Colon (tissue), 2 donors: Measurements from ENCODE around the gene LHPP.

Experiments
- FAIRE-seq: peaks from 2 replicates; lab custom pipeline; 2012; peaks lifted over from hg19 to GRCh38; lab: Jason Lieb, UNC
- donor health status: control.
- donor health status: control.

LHPP gene

DNA sequence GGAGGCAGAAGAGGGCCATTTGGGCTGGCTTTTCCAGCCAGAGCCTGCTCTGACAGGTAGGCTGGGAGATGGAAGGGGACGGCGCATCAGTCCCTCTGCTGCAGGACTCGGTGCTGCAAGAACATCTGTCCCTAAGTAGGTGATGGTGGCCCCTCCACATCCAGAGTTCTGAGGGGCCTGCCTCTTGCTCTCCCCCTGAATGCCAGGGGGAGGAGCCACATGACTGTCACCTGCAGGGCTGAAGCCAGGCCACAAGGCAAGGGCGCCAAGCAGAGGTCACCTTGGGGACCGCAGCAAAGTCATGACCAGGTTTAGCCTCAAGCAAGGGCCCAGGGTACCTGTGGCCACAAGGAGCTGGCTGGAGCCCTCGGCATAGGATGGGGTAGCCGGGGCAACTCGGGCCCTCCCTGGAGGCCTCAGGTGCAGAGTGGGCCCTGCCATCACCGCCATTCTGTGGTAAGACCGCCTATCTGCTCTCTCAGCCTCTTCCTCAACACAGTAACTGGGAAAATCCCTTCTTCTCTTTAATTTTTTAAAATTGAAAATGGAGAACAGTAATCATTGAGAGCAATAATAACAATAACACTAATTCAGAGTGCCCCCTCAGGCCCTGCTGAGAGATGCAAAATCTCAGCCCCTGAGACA, 183.3 kb downstream of the LHPP start:
- FAIRE-seq, result no peak

DNA sequence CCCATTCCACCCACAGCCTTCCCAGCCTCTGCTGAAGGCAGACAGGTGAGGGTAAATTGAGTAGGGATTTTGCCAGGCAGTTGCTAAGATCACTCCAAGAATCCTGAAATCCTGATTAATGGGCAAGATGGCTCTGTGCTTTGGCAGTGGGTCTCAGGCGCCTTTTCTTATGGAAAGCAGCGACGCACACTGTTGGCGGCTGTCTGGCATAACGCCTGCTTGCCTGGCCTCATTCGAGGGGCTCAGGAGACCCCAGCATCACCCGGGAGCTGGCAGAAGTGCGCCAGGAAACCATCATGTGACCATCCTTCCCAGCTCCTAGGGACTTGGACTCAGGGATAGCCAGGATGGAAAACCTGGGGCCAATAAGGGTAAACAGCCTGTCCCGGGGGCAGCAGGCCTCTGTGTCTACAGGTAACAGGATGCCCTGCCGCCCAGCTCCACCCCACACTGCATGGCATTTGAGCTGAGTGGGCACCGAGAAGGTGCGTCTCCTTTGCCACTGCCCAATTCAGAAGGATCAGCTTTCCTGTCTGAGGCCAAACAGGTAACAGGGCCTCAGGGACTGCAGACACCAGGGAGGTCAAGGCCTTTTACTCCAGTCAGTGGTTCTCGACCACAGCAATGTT, 184.0 kb downstream of the LHPP start:
- no peak for FAIRE-seq

DNA sequence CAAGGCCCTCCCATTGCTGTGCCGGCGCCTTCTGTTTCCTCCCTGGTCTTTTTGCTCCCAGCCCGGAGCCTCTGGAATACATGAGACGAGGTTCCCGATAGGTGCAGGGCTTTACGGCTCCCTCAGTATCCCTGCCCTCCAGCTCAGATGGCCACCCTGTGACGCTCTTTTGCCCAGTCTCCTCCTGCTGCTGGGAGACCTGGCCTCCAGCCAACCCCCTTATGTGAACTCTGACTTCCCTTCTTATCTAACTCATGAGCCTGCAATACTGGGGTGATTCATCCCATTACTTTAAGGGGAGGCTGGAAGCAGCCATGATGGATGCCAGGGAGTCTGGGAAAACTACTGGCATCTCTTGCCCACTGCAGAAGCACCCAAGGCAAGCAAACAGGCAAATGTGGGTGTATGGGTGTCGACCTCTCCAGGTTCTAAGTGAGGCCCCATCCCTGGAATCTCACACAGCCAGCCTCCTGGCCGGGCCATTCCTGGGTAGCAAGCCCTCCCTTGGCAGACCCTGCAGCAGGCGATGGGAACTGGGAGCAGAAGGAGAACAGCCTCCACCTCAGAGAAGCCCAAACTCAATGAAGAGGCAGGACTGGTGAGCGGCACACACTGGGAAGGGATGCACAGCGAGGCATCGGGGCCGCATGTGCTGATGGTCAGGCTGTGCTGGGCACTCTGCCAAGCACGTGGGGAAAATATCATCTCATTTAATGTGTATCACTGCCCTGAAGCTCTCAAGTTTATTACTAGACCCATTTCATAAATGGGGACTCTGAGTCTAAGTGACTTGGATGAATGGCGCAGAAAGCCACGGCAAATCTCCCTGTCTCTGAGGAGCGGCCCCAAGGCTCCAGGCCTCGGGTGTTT, 185.1 kb downstream of the LHPP start:
- FAIRE-seq, result no peak

DNA sequence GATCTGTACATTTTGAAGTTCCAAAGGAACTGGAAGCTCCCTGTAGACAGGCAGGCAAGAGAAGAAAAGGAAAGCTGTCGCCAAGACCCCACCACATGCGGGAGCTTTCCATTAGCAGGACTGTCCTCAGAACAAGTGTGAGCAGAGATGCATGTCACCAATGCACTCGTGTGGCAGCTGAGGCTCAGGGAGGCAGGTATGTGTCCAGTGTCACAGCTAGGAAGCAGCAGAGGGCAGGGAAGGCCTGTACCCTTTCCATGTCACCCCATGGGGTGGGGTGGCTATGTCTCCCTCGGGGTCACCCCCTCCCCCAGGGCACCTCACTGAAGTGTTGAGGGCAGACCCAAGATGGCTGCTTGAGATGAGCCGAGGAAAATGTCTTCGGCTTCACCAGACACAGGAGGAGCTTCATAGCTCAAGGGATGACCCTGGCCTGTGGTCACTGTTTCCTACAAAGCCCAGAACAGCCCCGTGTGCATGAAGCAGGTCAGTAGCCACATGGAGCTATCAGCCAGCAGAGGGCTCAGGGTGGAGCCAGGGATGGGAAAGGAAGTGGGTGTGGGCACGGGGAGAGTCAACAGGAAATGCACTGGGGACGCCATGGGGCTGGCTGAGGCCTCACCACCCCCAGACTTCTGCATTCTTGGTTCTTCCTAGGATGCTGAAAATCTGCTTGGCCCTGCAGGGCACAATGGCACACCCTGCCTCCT, 186.0 kb downstream of the LHPP start:
- no peak for FAIRE-seq

DNA sequence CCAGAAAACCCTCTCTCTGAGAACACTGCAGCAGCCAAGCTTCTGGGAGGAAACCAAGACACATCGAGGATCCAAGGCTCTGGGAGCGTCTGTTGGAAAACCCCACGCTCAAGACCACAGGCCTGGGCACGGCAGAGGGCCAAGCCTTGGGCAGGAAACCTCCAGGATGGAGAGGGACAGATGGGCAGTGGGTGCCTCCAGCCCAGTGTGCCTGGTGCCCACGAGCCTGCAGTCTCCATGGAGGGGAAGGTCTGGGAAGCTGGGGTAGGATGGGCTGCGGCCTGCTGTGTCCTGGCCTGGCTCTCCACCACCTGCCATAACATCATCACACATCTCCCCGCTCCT, 186.5 kb downstream of the LHPP start:
- no peak for FAIRE-seq

DNA sequence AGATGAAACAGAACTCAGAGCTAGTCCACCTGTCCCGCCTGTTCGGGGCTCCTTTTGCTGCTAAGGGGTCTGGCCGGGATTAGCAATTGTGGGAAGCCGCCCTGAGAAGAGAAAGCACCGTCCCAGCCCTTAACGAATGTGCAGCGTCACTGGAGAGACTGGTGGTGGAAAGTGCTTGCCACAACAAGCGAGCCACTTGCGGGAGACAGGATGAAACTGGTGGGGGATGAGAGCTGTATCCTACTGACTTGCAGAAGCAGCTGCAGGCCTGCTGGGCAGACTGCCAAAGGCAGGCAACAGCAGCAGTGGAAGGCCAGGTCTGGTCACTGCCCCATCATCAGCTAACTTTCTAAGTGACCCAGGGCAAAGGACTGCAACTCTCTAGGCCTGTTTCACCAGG, 187.1 kb downstream of the LHPP start:
- no peak for FAIRE-seq

DNA sequence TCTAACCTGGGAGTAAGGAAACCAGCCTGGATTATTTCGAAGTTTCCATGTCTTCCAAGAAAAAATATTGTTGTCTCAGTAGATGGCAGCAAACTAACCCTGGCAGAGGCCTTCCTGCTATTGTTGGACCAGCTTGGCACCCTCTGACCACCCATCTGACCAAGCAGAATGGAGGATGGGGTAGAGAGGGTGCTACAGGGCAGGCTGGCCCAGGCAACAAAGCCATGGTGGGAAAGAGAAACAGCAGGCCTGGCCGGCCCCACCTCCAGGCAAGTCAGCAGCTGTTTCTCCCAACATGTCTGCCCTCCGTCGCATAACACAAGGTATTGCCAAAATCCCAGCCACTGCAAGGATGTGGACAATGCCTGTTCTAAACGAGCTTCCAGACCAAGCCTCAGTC, 187.6 kb downstream of the LHPP start:
- FAIRE-seq, result no peak

DNA sequence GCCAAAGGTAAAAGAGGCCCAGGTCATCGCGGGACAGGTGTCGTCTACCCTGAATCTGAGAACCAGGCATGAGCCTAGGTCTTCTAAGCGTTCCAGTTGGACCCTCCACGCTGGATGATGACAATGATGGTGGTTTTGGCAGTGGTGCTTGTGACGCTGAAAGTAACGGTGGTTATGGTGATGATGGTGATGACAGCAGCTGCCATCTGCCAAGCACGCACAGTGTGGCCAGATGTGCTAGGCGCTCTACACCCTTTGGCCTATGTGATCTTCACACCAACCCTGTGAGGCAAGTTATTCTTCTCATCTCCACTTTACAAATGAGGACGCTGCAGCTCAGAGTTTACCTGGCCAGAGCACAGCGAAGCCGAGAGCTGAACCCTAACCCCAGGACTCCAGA, 188.6 kb downstream of the LHPP start:
- FAIRE-seq, result no peak

DNA sequence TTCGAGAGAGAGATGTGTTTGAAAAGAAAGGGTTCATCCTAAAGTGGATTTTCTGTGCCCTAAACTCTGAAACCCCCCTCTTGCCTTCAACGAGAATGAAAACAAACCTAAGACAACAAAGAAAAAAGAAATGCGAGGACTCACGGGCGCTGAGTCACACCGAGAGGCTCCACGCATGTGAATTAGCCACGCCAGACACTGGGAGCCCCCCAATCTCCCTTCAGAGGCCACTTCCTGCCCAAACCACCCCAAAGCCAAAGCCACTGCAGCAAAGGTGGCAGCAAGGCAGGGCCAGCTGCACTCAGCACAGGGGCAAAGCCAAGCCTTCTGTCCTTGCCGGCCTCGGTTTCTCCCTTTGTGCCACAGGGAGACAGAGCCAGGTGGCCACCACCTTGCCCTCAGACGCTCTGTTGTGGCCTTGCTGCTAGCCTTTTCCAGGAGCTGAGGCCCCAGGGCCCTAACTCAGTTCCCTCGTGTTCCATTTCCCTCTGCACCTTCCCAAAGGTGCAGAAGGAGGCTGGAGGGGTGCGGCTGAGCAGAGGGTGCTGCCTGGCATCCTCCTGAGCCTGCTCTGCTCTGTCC, 189.3 kb downstream of the LHPP start:
- FAIRE-seq, result no peak

DNA sequence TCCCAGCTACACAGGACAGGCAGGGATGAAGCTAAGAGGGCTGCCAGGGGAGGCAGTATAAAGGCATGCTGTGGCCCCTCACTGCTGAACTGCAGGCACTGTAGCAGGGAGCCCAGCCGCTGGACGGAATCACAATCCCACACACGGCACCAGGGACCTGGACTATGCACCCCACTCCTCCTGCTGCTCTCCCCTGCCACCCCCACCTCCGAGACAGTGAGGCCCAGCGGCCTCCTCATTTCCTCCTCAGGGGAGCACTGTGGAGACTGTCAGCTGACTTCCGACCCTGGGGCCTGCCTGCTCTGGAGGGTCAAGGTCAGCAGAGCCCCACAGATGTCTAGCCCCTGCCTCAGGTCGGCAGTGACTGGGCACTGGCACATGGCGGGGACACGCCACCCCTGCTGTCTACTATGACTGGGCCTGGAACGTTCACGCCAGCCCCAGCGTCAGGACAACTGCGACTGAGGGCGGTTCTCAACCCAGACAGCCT, 189.8 kb downstream of the LHPP start:
- no peak for FAIRE-seq

DNA sequence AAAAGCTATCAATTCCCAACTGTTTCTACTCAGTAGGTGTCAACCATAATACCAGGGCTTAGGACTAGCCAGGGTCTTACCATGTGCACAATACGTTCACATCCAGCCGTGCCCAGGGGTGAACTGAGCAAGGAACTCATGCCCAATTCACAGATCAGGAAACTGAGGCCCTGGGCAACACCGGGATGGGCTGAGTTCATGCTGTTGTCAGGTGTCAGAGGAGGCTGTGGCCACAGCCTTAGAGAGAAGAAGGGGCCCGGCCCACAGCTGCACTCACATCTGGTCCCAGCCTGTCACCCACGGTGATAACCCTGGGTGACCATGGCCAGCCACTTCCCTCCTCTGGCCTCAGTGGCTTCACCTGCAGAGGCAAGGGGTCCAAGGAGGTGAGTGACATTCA, 190.6 kb downstream of the LHPP start:
- FAIRE-seq, result no peak

DNA sequence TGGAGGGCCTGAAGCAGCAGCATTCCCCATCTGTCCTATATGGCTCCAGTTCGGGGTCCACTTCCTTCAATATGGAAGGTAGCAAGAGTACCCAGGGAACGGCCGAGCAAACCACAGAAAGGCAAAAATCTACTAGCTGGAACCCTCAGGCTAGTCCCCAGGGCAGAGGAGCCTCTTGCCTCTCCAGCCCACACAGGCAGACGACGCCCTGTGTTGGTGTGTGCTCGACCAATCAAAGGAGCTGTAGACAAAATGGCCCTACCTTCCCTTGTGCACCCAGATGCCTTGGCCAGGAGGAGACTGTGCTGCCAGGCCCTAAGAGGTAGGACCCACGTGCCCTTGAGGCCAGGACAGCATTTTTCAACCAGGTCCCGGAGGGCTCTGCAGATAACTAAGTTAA, 191.1 kb downstream of the LHPP start:
- FAIRE-seq, result no peak

DNA sequence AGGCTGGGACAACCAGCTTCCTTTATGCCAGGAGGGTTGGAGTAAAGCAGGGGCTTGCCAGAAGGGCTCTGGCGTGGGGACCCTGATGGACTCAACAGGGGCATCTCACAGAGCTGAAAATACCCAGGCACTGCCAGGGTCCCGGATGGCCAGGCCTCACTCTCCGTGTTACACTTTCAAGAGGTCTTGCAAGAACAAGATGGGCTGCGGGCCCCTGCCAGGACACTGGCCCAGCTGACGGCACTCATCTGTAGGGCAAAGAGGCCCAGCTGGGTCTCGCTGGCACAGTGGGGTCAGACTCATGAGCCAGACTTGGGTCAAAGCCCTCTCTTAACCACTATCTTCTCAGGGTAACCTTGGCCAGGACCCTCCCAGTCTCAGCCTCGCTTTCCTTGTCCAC, 191.7 kb downstream of the LHPP start:
- no peak for FAIRE-seq

DNA sequence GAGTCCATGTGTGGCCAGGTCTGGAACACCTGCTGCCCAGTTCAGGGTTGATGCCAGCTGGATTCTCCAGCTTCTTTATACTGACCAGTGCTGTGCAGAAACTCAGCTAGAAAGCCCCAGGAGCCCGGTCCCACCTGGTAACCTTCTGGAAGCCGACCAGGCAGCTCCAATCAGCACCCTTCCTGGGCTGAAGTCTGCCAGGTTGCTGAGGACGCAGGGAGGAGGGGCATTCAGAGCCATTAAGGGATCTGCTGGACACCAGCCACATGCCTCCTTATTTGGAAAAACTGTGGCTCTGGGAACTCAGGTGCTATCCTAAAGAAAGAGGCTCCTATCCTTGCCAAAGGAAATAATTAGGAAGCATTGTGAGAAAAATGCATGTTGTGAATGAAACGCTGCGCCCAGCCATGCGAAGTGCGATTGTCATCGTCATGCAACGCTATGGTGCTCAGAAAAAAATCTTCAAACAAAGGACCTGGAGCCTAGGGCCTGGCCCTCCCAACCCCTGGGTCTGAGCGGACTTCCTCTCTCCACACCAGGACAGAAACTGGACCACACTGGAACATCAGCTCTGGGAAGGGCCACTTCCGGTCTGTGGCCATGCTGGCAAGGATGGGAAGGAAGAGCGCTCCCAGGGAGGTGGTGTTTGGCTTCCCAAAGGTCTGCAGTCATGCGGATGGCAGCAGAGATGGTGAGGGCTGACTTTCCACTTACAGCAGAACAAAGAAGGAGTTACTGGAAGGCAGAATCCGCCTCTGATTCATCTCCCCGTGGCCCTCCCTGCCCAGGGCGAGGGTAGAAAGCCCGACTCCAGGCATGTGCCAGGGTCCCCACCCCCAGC, 192.4 kb downstream of the LHPP start:
- no peak for FAIRE-seq

DNA sequence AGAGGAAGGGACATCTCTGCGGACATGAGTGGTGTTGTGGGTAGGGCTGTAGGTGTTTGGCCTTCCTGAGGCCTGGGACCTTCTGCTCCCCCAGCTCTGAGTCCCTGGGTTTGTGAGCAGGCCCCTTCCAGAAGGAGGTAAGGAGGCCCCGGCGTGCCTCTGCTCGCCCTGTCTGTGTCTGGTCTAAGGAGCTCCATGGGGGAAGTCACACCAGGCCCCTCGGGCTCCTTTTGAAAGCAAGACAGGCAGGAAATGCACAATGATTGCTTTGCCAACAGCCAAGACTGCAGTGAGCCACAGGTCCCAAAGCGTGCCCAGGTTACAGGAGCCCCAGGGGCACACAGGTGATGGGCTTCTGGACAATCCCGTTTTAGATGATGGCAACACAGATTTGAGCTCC, 193.1 kb downstream of the LHPP start:
- FAIRE-seq, result no peak

DNA sequence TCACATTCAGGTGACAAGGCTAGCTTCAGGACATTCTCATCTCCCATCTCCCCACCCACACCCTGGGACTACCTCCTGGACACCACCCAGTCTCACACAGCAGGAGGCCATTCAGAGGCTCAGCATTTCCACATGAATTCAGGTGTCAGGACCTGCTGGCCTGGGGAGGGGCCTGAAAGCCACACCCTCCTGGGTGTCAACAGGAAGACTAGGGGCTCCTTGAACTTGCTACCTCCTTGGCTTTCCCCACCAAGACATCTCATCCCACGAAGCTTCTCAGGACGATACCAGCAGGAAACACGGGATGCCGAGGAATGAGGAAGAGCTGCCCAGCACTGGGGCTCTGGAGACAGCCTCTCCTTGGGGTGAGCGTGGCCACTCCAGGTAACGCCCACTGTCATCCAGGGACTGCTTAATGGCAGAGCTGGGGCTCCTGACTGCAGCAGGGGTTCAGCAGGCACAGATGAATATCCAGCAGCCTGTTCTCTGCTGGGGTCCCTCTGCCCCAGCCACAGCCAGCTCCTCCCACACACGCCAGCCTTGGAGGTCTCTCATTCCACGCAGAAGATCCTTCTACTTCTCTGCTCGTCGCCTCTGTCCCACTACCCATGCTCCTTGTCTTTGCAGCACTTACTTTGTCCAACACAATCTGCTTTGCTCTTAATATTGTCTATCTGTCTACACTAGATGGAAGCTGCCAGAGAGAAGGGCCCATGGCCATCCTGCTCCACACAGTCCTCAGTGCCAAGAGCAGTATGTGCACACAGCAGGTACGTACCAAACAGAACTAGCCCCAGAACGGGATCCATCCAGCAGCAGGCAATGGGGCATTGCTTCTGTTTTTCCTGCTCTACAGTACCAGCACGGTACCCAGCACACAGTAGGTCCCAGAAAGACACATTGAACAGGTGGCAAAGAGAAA, 193.8 kb downstream of the LHPP start:
- FAIRE-seq, result no peak

DNA sequence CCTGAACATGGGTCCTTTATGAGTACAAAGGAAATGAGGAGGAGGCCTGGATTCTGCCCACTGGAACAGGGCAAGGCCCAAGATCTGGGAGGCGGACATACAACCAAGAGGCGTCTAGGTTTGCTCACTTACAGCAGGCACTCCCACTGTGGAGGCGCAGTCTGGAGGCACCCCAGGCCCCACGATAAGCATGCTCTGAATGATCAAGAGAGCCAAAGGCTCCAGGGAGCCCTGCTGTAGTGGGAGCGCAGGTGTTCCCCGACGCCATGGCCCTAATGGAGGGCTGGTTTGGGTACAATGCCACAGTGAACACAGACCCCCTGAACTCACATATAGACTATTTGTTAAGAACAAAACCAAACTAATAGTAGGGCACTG, 194.5 kb downstream of the LHPP start:
- no peak for FAIRE-seq

DNA sequence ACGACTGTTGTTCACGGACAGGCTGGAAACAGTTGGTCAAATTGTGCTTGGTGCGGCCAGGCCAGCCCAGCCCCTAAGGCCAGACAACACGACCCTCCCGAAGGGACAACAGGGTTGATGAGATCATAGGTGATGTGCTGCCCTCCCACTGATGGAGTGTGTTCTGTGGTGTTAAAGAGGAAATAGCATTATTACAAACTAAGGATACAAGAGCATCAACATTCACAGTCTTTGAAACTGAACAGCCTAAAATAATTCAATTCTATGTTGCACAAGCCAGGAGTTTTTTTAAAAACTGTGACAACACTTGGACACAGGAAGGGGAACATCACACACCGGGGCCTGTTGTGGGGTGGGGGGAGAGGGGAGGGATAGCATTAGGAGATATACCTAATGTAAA, 194.9 kb downstream of the LHPP start:
- FAIRE-seq, result no peak

DNA sequence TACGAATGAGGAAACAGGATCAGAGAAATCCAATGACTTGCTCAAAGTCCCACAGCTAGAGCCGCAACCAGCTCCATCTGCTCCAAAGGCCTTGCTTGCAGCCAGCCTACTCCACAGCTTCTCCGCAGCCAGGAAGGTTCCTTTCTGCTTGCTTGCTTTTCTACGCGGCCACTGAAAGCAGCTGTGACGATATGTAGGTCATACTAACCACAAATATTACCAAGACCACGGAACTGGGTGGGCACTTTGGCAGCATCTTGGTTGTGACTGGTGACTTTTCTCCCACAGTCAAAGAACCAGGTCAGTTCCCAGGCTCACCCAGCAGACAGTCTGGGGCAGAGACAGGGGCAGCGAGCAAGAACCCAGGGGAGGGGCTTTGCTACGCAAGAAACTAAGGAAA, 196.2 kb downstream of the LHPP start:
- no peak for FAIRE-seq

DNA sequence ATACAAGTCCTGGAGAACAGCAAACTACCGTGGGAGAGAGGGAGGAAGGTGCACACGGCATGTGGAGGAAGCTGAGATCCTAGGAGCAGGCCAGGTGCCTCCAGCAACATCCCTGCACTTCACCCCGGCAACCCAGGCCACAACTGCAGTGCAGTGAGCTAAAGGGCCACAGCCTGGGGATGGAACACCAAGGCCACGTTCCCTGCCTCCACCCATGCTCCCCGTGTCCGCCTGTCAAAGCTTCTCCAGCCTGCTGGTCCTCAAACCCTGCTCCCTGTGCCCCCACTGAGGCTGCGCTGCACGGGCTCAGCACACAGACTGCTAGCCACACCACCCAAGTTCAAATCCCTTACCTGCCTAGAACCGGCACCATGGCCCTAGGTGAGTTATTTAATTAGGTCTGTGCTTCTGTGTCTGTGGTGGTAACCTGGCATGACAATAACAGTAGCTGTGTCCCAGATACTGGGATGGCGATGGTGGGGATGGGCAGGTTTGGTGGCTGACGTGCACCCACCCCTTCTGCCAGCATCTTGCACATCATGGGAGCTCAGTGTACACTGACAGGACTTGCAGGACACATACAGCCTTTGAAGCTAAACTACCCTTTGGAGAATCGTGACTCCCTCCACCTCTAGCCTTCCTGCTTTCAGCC, 197.1 kb downstream of the LHPP start:
- FAIRE-seq, result no peak
